Fibroblast of lung (primary cell): Measurements from ENCODE around the gene AGPAT4. TPM values are rescaled to one million over a fixed set of nuclear protein-coding genes. Genes with fewer than 3 reads are reported as not detected.

Source experiments
- DNase-seq, 2 donors: peaks; one replicate each; pipeline versions ENCODE4 v3.0.0 to v3.0.0-alpha.2; 2010; ENCODE audit warnings: low read depth in 2 of 2
- H2AFZ ChIP-seq: 2 replicates; pipeline ENCODE4 v1.5.1; 2012; ENCODE audit warnings: low read length, control low read depth, inconsistent platforms
- H3K27ac ChIP-seq: 2 replicates; pipeline ENCODE4 v1.5.1; 2011; ENCODE audit warnings: low read length, control low read depth; ENCODE audit not compliant: insufficient read depth
- H3K27me3 ChIP-seq: 2 replicates; pipeline ENCODE4 v1.5.1; 2011; ENCODE audit warnings: mild to moderate bottlenecking, low read length; ENCODE audit not compliant: control insufficient read depth, insufficient read depth
- H3K36me3 ChIP-seq: 2 replicates; pipeline ENCODE4 v1.5.1; 2011; ENCODE audit warnings: low read length; ENCODE audit not compliant: control insufficient read depth, insufficient read depth
- H3K4me1 ChIP-seq: 2 replicates; pipeline ENCODE4 v1.5.1; 2011; ENCODE audit warnings: low read length; ENCODE audit not compliant: control insufficient read depth, insufficient read depth; ENCODE audit errors: extremely low read depth
- H3K4me2 ChIP-seq: 2 replicates; pipeline ENCODE4 v1.5.1; 2011; ENCODE audit warnings: low read length, control low read depth; ENCODE audit not compliant: insufficient read depth; ENCODE audit errors: extremely low read depth
- H3K4me3 ChIP-seq, 4 experiments: fragments of 200-600 bp in 1 of 4; sonication (generic) in 1 of 4; replicated peaks in 1 of 4; 2 replicates each; pipeline ENCODE4 v1.5.1; 2011 to 2016; ENCODE audit warnings: low read length in 4 of 4, low read depth in 3 of 4, mild to moderate bottlenecking in 3 of 4, control low read depth in 2 of 4, inconsistent platforms in 1 of 4, mixed read lengths in 1 of 4; ENCODE audit not compliant: insufficient read depth in 1 of 4; ENCODE audit errors: control extremely low read depth in 1 of 4
- H3K79me2 ChIP-seq: 2 replicates; pipeline ENCODE4 v1.5.1; 2012; ENCODE audit warnings: mild to moderate bottlenecking, low read length, inconsistent platforms; ENCODE audit not compliant: control insufficient read depth, insufficient read depth
- H3K9ac ChIP-seq: 2 replicates; pipeline ENCODE4 v1.5.1; 2011; ENCODE audit warnings: mild to moderate bottlenecking, low read length, control low read depth; ENCODE audit not compliant: insufficient read depth
- H3K9me3 ChIP-seq: 2 replicates; pipeline ENCODE4 v1.5.1; 2012; ENCODE audit warnings: low read depth, low read length; ENCODE audit not compliant: control insufficient read depth, insufficient read depth
- H4K20me1 ChIP-seq: 2 replicates; pipeline ENCODE4 v1.5.1; 2011; ENCODE audit warnings: low read length; ENCODE audit not compliant: control insufficient read depth, insufficient read depth; ENCODE audit errors: extremely low read depth
- CTCF ChIP-seq, 2 donors: IDR thresholded peaks in 1 of 2; conservative IDR thresholded peaks in 1 of 2; 1 replicate in 1 of 2; 2 replicates in 1 of 2; pipeline ENCODE4 v1.5.1; 2011 to 2012; ENCODE audit warnings: low read length in 2 of 2, control low read depth in 1 of 2, inconsistent platforms in 1 of 2, low read depth in 1 of 2, mild to moderate bottlenecking in 1 of 2
- EZH2 ChIP-seq: IDR thresholded peaks from 2 replicates; pipeline ENCODE4 v1.5.1; 2012; ENCODE audit warnings: low read length, control low read depth, mild to moderate bottlenecking; ENCODE audit errors: missing control alignments
- polyA plus RNA-seq, 2 donors: library from polyadenylated mRNA; depleted of rRNA in 1 of 2; stranded (reverse) in 1 of 2; unstranded in 1 of 2; fragments of >200 nt; gene quantifications; 2 replicates each; pipeline ENCODE4 v1.2.1, GENCODE V29; 2011 to 2012; ENCODE audit warnings: missing spikeins in 1 of 2
- total RNA-seq: library from RNA; depleted of rRNA; stranded (reverse); fragments of >200 nt; gene quantifications from 2 replicates; pipeline ENCODE4 v1.2.1, GENCODE V29; 2014

AGPAT4 gene
- total and polyA plus RNA-seq, 2 donors (not counting 1 experiment from before 2014, with no cell fraction given), result 4.7 to 8.4 TPM

- H3K27me3 ChIP-seq, result no peaks in the 10 kb centered on the region
- no peak for DNase-seq
- no peaks in the 10 kb centered on the region for H3K79me2 ChIP-seq
- no peaks in the 10 kb centered on the region for H4K20me1 ChIP-seq
- no peaks in the 10 kb centered on the region for H3K36me3 ChIP-seq
- H3K4me2 ChIP-seq, result no peak overlapping the region
- no peak overlapping the region for H3K9ac ChIP-seq
- H3K4me1 ChIP-seq, result no peaks in the 10 kb centered on the region
- H2AFZ ChIP-seq, result no peak overlapping the region
- no peak overlapping the region for H3K27ac ChIP-seq
- no peaks in the 10 kb centered on the region for H3K9me3 ChIP-seq
- no peak overlapping the region for H3K4me3 ChIP-seq
- TF ChIP-seq CTCF (conservative IDR thresholded peaks at IDR 0.05 in 1 of 2, IDR thresholded peaks at IDR 0.05 in 1 of 2; ENCODE audit: low read depth in 1 of 2, low read length in 2 of 2) (no peak), EZH2 (no peak)
Observed at GRCh38 chr6:161292650-161293281, 18.9 kb upstream of the AGPAT4 start.

- Histone ChIP-seq H3K79me2 (no peaks in the 10 kb centered on the region), H4K20me1 (no peaks in the 10 kb centered on the region), H3K36me3 (no peaks in the 10 kb centered on the region), H3K4me3 (no peak overlapping the region), H3K27me3 (no peaks in the 10 kb centered on the region), H3K27ac (no peak overlapping the region), H3K9ac (no peak overlapping the region), H3K4me2 (no peak overlapping the region), H3K4me1 (no peaks in the 10 kb centered on the region), H3K9me3 (no peaks in the 10 kb centered on the region), H2AFZ (no peak overlapping the region)
- no peak for DNase-seq
- no peak for TF ChIP-seq EZH2
- no peak for TF ChIP-seq CTCF (conservative IDR thresholded peaks at IDR 0.05 in 1 of 2, IDR thresholded peaks at IDR 0.05 in 1 of 2; ENCODE audit: low read depth in 1 of 2, low read length in 2 of 2)
Observed at GRCh38 chr6:161292145-161292544, 18.3 kb upstream of the AGPAT4 start.

GRCh38 chr6:161290751-161291150, 16.9 kb upstream of the AGPAT4 start:
- no peaks in the 10 kb centered on the region for H3K4me1 ChIP-seq
- no peak for DNase-seq
- H3K9ac ChIP-seq, result no peak overlapping the region
- H3K36me3 ChIP-seq, result no peaks in the 10 kb centered on the region
- no peaks in the 10 kb centered on the region for H3K79me2 ChIP-seq
- H3K27me3 ChIP-seq, result no peaks in the 10 kb centered on the region
- H3K27ac ChIP-seq, result no peak overlapping the region
- no peaks in the 10 kb centered on the region for H4K20me1 ChIP-seq
- no peak overlapping the region for H3K4me3 ChIP-seq
- H3K4me2 ChIP-seq, result no peak overlapping the region
- no peak for TF ChIP-seq EZH2
- TF ChIP-seq CTCF (conservative IDR thresholded peaks at IDR 0.05 in 1 of 2, IDR thresholded peaks at IDR 0.05 in 1 of 2; ENCODE audit: low read depth in 1 of 2, low read length in 2 of 2), result no peak
- H2AFZ ChIP-seq, result no peak overlapping the region
- H3K9me3 ChIP-seq, result no peaks in the 10 kb centered on the region
